HFF-Myc (cell line): ENCODE data around the gene KCNQ4.

Source experiments
- DNase-seq: peaks from one replicate; pipeline ENCODE4 v3.0.0-alpha.2; 2011; ENCODE audit warnings: low read depth; ENCODE audit errors: extremely low read depth
- H3K4me3 ChIP-seq: replicated peaks from 2 replicates; pipeline ENCODE4 v1.5.1; 2011; ENCODE audit warnings: low read depth, mild to moderate bottlenecking, control low read depth, low read length
- TF ChIP-seq, protein P1 (sequence below): IDR thresholded peaks from 2 replicates; pipeline ENCODE4 v1.5.1; 2012; ENCODE audit warnings: mild to moderate bottlenecking, low read depth, low read length, control low read depth; ENCODE audit errors: missing control alignments

KCNQ4 gene

DNA sequence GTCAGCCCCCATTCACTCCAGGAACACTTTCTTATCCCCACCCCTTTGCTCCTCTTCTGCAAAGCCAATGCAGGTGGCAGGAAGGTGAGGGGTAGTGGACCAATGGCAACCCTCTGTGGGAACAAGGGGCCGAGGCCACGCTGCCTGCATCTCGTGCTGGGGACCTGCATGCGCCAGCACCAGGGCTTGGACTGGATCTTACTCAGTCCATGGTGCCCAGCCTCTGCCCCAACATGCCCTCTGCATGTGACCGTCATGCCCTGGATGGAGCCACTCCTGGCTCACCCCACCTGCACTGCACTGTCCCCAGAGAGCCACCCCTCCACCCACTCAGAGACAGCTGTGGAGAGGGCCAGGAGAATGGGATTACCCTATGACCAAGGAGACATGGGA is 56.4 kb downstream of the KCNQ4 start:
- TF ChIP-seq, protein P1, sequence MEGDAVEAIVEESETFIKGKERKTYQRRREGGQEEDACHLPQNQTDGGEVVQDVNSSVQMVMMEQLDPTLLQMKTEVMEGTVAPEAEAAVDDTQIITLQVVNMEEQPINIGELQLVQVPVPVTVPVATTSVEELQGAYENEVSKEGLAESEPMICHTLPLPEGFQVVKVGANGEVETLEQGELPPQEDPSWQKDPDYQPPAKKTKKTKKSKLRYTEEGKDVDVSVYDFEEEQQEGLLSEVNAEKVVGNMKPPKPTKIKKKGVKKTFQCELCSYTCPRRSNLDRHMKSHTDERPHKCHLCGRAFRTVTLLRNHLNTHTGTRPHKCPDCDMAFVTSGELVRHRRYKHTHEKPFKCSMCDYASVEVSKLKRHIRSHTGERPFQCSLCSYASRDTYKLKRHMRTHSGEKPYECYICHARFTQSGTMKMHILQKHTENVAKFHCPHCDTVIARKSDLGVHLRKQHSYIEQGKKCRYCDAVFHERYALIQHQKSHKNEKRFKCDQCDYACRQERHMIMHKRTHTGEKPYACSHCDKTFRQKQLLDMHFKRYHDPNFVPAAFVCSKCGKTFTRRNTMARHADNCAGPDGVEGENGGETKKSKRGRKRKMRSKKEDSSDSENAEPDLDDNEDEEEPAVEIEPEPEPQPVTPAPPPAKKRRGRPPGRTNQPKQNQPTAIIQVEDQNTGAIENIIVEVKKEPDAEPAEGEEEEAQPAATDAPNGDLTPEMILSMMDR = no peak
- no peak overlapping the region for H3K4me3 ChIP-seq
- no peak for DNase-seq

DNA sequence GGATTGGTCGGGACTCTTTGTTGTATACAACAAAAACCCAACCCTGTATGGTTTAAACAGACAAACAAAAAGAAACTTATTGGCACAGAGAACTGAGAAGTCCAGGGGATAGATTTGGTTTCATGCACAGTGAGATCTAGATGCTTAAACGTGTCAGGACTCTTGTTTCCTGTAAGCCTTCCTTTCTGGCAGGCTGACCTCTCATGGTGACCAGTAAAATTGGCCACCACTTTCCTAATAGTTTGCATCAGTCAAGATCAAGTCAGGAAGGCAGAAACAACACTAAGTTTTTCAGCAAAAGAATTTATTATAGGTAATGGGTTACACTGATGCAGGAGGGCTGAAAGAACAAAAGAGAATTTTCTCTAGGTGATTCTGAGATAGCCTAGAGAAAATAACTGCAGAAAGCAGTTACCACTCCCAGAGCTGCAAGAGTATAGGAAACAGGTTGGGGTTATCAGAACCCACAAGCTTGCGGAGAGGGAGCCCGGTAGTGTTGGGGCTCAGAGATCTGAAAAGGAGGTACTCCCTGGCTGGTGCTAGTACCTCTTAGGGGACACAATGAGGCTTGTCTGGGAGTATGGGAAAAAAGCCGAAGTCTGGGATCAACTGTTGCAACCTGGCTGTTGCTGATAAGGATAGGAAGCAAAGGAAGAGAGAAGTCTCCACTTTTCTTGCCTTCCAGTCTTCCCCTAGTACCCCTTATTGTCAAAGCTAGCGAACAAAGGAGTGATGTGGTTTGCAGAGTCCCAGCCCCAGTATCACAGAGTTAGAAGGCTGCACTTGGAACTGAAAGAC is 57.1 kb downstream of the KCNQ4 start:
- no peak overlapping the region for H3K4me3 ChIP-seq
- DNase-seq = no peak

GRCh38 chr1:40841602-40842001 is 58.0 kb downstream of the KCNQ4 start:
- TF ChIP-seq, protein P1 = no peak
- H3K4me3 ChIP-seq = no peak overlapping the region
- no peak for DNase-seq

More for the DNA sequence above, 57.1 kb downstream of the KCNQ4 start:
- TF ChIP-seq, protein P1 = no peak

DNA sequence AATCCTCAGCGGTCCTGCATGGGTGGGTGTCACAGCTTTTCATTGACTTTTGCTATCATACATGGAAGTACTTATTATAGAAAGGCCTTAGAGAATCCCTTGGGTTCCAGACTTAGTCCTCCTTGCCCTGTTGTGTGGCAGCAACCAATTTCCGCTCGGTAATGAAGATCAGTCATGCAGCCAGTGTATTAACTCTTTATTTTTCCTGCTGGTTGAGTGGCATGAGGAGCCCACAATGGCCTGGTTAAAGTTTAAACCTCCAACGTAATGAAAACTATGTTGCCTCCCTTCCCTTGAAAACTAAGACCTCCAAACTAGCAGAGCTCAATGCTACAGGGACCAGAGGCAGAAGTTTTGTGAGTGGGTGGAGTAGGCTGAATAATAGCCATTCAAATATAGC is 58.6 kb downstream of the KCNQ4 start:
- TF ChIP-seq, protein P1 = no peak
- no peak for DNase-seq
- H3K4me3 ChIP-seq = no peak overlapping the region

GRCh38 chr1:40842691-40843090 is 59.1 kb downstream of the KCNQ4 start:
- TF ChIP-seq, protein P1 = no peak
- H3K4me3 ChIP-seq = no peak overlapping the region
- no peak for DNase-seq

DNA sequence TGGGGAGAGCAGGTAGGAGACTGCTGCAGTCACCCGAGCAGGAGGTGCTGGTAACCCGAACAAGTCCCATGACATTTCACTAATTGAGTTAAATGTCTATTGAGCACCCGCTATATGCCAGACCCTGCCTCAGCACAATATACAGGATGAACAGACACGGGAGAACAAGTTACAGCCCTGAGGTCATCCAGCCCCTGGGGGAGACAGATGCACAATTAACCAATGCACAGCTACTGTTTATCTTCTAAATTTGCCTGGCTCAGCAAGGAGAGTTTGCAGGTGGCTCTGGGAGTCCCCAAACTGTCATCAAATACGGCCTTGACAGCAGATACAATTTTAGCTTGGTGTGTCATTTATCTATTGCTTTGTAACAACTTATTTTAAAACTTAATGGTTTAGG is 60.5 kb downstream of the KCNQ4 start:
- no peak for DNase-seq
- TF ChIP-seq, protein P1 = no peak
- no peak overlapping the region for H3K4me3 ChIP-seq
